Breast epithelium (tissue), 4 donors: Measurements from ENCODE around the gene APAF1. TPM values are rescaled to one million over a fixed set of nuclear protein-coding genes. Genes with fewer than 3 reads are reported as not detected.

Experiments used
- DNase-seq, 2 donors: peaks; one replicate each; pipeline ENCODE4 v3.0.0-alpha.2; 2019; ENCODE audit warnings: low spot score in 2 of 2
- H3K27ac ChIP-seq, 2 donors: fragments of 200-600 bp; sonication (generic) in 1 of 2; one replicate each; pipeline ENCODE4 v1.5.1; 2016 to 2019; ENCODE audit warnings: mild to moderate bottlenecking in 1 of 2
- H3K27me3 ChIP-seq, 2 donors: fragments of 200-600 bp; sonication (generic) in 1 of 2; one replicate each; pipeline versions ENCODE4 v1.5.1 to v1.6.0; 2017 to 2019; ENCODE audit warnings: control low read depth in 1 of 2, mild to moderate bottlenecking in 1 of 2
- H3K36me3 ChIP-seq: fragments of 200-600 bp; one replicate; pipeline ENCODE4 v1.5.1; 2019
- H3K4me1 ChIP-seq, 2 donors: fragments of 200-600 bp; sonication (generic); one replicate each; pipeline ENCODE4 v1.5.1; 2016 to 2019; ENCODE audit warnings: control low read depth in 1 of 2
- H3K4me3 ChIP-seq, 3 donors: fragments of 200-600 bp; sonication (generic); 1 replicate in 2 of 3; 2 replicates in 1 of 3; pipeline ENCODE4 v1.5.1; 2016 to 2019; ENCODE audit warnings: mild to moderate bottlenecking in 3 of 3, moderate library complexity in 2 of 3
- H3K9me3 ChIP-seq, 2 donors: fragments of 200-600 bp; sonication (generic) in 1 of 2; one replicate each; pipeline ENCODE4 v1.5.1; 2016 to 2019; ENCODE audit warnings: control low read depth in 1 of 2
- POLR2A ChIP-seq: fragments of 450-650 bp; IDR thresholded peaks from one replicate; pipeline ENCODE4 v1.6.1; 2016; ENCODE audit warnings: antibody characterized with exemption, mild to moderate bottlenecking, moderate library complexity
- POLR2AphosphoS5 ChIP-seq, 3 donors: sonication (generic); formaldehyde crosslinking; IDR thresholded peaks; one replicate each; pipeline ENCODE4 v1.6.1; 2017; ENCODE audit warnings: antibody characterized with exemption in 3 of 3
- intact Hi-C: fragments of 100-400 bp; cut with DNase I; formaldehyde crosslinking; loops from one replicate; pipeline ENCODE4 v1.15.1; 2023; ENCODE audit warnings: low total_unique reads
- total RNA-seq, 3 donors: library from RNA; depleted of rRNA; stranded (reverse); fragments of >200 nt; gene quantifications; one replicate each; pipeline ENCODE4 v1.1.0, GENCODE V29; 2016
- TF ChIP-seq, protein P1 (sequence below), 3 donors: fragments of 450-650 bp; IDR thresholded peaks; one replicate each; pipeline ENCODE4 v1.5.1; 2016 to 2017; ENCODE audit warnings: antibody characterized with exemption in 3 of 3, mild to moderate bottlenecking in 3 of 3, moderate library complexity in 3 of 3

The APAF1 gene
- total RNA-seq, 3 donors from 2014 or later, result 10.1 to 18.1 (median 16.4) TPM

DNA sequence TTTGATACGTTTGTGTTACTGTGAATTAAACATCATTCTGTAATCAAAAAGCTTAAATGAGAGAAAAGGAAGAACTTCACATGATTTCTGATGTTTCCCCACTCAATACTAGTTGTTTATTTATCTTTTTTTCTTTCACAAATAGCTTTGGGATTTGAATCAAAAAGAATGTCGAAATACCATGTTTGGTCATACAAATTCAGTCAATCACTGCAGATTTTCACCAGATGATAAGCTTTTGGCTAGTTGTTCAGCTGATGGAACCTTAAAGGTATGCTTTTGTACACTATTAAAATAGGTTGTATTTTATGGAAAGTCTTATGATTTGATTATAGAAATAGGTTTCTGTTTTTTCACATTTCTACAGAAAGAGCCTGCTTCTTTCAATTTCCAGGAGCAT lies 41.5 kb downstream of the APAF1 start:
- Histone ChIP-seq H3K36me3 (peaks cover 5% of the 10 kb centered on the region), H3K4me1 (no peaks in the 10 kb centered on the region), H3K4me3 (no peak overlapping the region), H3K9me3 (no peaks in the 10 kb centered on the region), H3K27ac (no peak overlapping the region), H3K27me3 (no peaks in the 10 kb centered on the region)
- DNase-seq, result no peak
- intact Hi-C loops, result no loop called here
- TF ChIP-seq POLR2AphosphoS5 (IDR thresholded peaks at IDR 0.05) (no peak), POLR2A (no peak)
- TF ChIP-seq, protein P1, sequence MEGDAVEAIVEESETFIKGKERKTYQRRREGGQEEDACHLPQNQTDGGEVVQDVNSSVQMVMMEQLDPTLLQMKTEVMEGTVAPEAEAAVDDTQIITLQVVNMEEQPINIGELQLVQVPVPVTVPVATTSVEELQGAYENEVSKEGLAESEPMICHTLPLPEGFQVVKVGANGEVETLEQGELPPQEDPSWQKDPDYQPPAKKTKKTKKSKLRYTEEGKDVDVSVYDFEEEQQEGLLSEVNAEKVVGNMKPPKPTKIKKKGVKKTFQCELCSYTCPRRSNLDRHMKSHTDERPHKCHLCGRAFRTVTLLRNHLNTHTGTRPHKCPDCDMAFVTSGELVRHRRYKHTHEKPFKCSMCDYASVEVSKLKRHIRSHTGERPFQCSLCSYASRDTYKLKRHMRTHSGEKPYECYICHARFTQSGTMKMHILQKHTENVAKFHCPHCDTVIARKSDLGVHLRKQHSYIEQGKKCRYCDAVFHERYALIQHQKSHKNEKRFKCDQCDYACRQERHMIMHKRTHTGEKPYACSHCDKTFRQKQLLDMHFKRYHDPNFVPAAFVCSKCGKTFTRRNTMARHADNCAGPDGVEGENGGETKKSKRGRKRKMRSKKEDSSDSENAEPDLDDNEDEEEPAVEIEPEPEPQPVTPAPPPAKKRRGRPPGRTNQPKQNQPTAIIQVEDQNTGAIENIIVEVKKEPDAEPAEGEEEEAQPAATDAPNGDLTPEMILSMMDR (IDR thresholded peaks at IDR 0.05), result no peak

DNA sequence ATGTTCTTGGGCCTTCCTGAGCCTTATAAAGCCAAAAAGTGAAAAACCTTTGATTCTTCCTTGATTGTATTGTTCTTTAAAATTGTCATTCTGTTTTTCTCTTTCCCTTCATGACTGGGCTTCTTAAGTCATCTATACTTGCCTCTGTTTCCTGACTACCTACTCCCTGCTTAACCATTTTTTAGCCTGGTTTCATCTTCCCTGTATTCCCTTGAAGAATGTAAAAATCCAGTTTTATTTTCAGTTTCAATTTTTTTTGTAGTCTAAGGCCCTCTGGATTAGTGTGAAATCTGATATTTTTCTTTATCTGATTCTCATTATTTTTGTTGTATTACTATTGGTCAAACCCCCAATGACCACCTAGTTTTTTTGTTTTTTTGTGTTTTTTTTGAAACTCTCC lies 46.3 kb downstream of the APAF1 start:
- no peak overlapping the region for H3K4me3 ChIP-seq
- no peak overlapping the region for H3K27ac ChIP-seq
- no peak for TF ChIP-seq POLR2A
- TF ChIP-seq, protein P1 (IDR thresholded peaks at IDR 0.05), result no peak
- H3K36me3 ChIP-seq, result no peaks in the 10 kb centered on the region
- no peaks in the 10 kb centered on the region for H3K27me3 ChIP-seq
- H3K9me3 ChIP-seq, result no peaks in the 10 kb centered on the region
- intact Hi-C loops, result no loop called here
- DNase-seq, result no peak
- H3K4me1 ChIP-seq, result no peaks in the 10 kb centered on the region

DNA sequence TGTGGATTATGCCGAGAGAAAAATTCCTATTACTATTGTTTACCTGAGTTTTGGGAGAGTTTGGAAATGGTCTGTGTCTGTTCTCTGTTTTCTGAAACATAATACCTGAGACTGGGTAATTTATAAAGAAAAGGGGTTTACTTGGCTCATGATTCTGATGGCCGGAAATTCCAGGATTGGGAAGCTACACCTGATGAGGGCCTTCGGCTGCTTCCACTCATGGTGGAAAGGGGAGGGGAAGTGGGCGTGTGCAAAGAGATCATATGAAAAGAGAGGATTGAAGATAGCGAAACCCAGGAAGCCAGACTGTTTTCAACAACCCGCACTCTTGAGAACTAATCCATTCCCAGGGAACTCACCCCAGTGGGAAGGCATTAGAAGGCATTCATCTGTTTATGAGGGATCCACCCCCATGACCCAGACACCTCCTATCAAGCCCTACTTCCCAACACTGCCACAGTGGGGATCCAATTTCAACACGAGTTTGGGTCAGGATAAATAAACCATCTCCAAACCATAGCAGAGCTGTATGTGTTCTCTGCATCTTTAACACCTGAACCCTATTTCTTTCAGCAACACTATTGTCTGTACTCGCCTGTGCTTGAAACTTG lies 51.1 kb downstream of the APAF1 start:
- no peak overlapping the region for H3K4me3 ChIP-seq
- H3K27me3 ChIP-seq, result no peaks in the 10 kb centered on the region
- H3K27ac ChIP-seq, result no peak overlapping the region
- no peaks in the 10 kb centered on the region for H3K9me3 ChIP-seq
- no peaks in the 10 kb centered on the region for H3K4me1 ChIP-seq
- DNase-seq, result no peak
- H3K36me3 ChIP-seq, result no peaks in the 10 kb centered on the region
- intact Hi-C loops, result no loop called here
- TF ChIP-seq POLR2AphosphoS5 (IDR thresholded peaks at IDR 0.05) (no peak), POLR2A (no peak)
- TF ChIP-seq, protein P1 (IDR thresholded peaks at IDR 0.05), result no peak

DNA sequence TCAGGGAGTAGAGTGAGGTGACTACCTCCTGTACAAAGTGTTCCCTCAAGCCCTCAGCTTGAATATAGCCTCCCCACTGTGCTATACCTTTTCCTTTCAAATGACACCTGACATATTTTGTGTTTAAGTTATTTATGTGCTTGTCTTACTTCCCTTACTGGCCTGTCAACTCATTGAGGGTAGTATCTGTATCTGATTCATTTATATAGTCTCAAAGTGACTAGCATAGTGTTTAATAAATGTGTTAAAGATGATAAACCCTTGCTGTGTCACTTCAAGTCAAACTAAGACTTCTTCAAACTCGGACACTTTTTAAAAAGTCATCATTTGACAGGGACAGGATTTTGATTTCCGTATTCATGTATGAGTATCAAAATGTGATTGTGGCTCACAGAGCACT lies 52.1 kb downstream of the APAF1 start:
- DNase-seq, result no peak
- H3K4me1 ChIP-seq, result no peaks in the 10 kb centered on the region
- H3K27ac ChIP-seq, result no peak overlapping the region
- intact Hi-C loops, result no loop called here
- H3K36me3 ChIP-seq, result no peaks in the 10 kb centered on the region
- no peak overlapping the region for H3K4me3 ChIP-seq
- no peaks in the 10 kb centered on the region for H3K27me3 ChIP-seq
- TF ChIP-seq POLR2AphosphoS5 (IDR thresholded peaks at IDR 0.05), result no peak
- TF ChIP-seq, protein P1 (IDR thresholded peaks at IDR 0.05), result no peak
- TF ChIP-seq POLR2A, result no peak
- no peaks in the 10 kb centered on the region for H3K9me3 ChIP-seq

DNA sequence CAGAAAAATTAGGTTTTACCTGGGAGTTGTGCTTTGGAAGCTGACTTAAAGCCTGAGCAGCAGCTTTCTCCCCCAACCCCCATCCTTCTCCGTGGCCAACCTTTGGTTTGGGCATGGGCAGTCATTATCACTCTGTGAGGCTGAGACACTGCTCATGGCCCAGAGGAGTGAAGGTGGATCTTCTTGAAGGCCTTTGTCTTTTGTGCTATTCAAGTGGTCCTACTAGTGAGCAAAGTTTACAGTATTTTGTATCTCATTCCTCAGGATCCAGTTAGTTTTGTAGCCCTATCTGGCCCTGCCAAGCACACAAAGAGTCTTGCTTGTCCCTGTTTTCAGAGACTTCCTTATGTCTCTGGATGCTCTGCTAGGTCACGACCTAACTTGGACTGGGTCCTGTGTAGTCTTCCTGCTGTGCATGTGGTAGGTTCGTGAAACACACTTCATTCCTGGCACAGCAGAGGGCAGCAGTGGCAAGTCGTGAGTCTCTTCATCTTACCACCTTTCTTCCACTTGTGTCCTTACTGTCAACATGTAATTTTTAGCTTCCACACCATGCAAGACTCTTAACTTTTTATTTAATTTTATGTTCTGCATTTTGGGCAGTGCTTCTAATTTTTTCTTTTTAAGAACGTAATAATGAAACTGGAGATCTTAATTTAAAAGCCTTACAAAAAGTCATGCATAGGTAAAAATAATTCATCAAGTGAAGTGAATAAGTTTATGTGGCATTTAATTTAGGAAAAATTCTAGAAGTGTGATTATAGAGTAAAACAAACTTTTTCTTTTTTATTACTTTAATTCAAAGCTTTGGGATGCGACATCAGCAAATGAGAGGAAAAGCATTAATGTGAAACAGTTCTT lies 53.7 kb downstream of the APAF1 start:
- H3K27me3 ChIP-seq, result no peaks in the 10 kb centered on the region
- no peaks in the 10 kb centered on the region for H3K36me3 ChIP-seq
- no peaks in the 10 kb centered on the region for H3K4me1 ChIP-seq
- H3K9me3 ChIP-seq, result no peaks in the 10 kb centered on the region
- TF ChIP-seq, protein P1 (IDR thresholded peaks at IDR 0.05), result peak in 2 of 3 donors; percentile 31 to 46
- no peak for TF ChIP-seq POLR2AphosphoS5 (IDR thresholded peaks at IDR 0.05)
- TF ChIP-seq POLR2A, result no peak
- intact Hi-C loops, result no loop called here
- H3K4me3 ChIP-seq, result no peak overlapping the region
- H3K27ac ChIP-seq, result no peak overlapping the region
- DNase-seq, result peak in 1 of 2 donors; percentile 30
